HEK293T (cell line): ENCODE measurements around the gene C10orf62.
A peak's percentile ranks its signal among the peaks of the same experiment; 100 is the strongest.

Source experiments
- CTCF ChIA-PET: fragments of 350-600 bp; formaldehyde crosslinking; extraction: SDS; loops from one replicate; lab custom pipeline; 2021; ENCODE audit warnings: antibody characterized with exemption, inconsistent platforms; lab: Yijun Ruan, JAX
- POLR2A ChIA-PET: fragments of 350-600 bp; formaldehyde crosslinking; extraction: SDS; loops from one replicate; lab custom pipeline; 2020; ENCODE audit warnings: antibody characterized with exemption, inconsistent platforms; lab: Yijun Ruan, JAX
- DNase-seq: peaks from one replicate; pipeline ENCODE4 v3.0.0; 2012; ENCODE audit warnings: mixed read lengths; ENCODE audit errors: extremely low spot score
- ARNT ChIP-seq: fragments of 450-650 bp; IDR thresholded peaks from 2 replicates; pipeline ENCODE4 v1.6.1; 2017; ENCODE audit warnings: mild to moderate bottlenecking
- BHLHE40 ChIP-seq: fragments of 450-650 bp; IDR thresholded peaks from 2 replicates; pipeline ENCODE4 v1.6.1; 2016; ENCODE audit warnings: mild to moderate bottlenecking, moderate library complexity, borderline replicate concordance
- CTBP1 ChIP-seq: fragments of 450-650 bp; IDR thresholded peaks from 2 replicates; pipeline ENCODE4 v1.6.1; 2016; ENCODE audit warnings: borderline replicate concordance
- ELF4 ChIP-seq: fragments of 450-650 bp; IDR thresholded peaks from 2 replicates; pipeline ENCODE4 v1.6.1; 2017; ENCODE audit warnings: antibody characterized with exemption
- FOXA1 ChIP-seq: fragments of 450-650 bp; IDR thresholded peaks from 2 replicates; pipeline ENCODE4 v1.6.1; 2016; ENCODE audit warnings: mild to moderate bottlenecking
- FOXK2 ChIP-seq: fragments of 450-650 bp; IDR thresholded peaks from 2 replicates; pipeline ENCODE4 v1.6.1; 2016; ENCODE audit warnings: mild to moderate bottlenecking
- FOXM1 ChIP-seq: fragments of 450-650 bp; IDR thresholded peaks from 2 replicates; pipeline ENCODE4 v1.6.1; 2017; ENCODE audit warnings: mild to moderate bottlenecking, borderline replicate concordance
- HDGF ChIP-seq: fragments of 450-650 bp; IDR thresholded peaks from 2 replicates; pipeline ENCODE4 v1.6.1; 2017; ENCODE audit warnings: antibody characterized with exemption, borderline replicate concordance
- L3MBTL2 ChIP-seq: fragments of 450-650 bp; conservative IDR thresholded peaks from 2 replicates; pipeline ENCODE4 v1.6.1; 2016; ENCODE audit warnings: mild to moderate bottlenecking
- LEF1 ChIP-seq: fragments of 450-650 bp; IDR thresholded peaks from 2 replicates; pipeline ENCODE4 v1.6.1; 2017; ENCODE audit warnings: mild to moderate bottlenecking, borderline replicate concordance
- NFRKB ChIP-seq: fragments of 450-650 bp; IDR thresholded peaks from 2 replicates; pipeline ENCODE4 v1.6.1; 2016; ENCODE audit warnings: mild to moderate bottlenecking, moderate library complexity
- PKNOX1 ChIP-seq: fragments of 450-650 bp; IDR thresholded peaks from 2 replicates; pipeline ENCODE4 v1.6.1; 2016
- SP1 ChIP-seq: fragments of 450-650 bp; IDR thresholded peaks from 2 replicates; pipeline ENCODE4 v1.6.1; 2017
- SUZ12 ChIP-seq: fragments of 450-650 bp; IDR thresholded peaks from 2 replicates; pipeline ENCODE4 v1.6.1; 2016; ENCODE audit warnings: mild to moderate bottlenecking
- TARDBP ChIP-seq: fragments of 450-650 bp; IDR thresholded peaks from 2 replicates; pipeline ENCODE4 v1.6.1; 2016
- ZNF384 ChIP-seq: fragments of 450-650 bp; IDR thresholded peaks from 2 replicates; pipeline ENCODE4 v1.6.1; 2016

C10orf62 gene

GRCh38 chr10:97570789-97571471, 18.6 kb upstream of the C10orf62 start:
- no peak for DNase-seq
- TF ChIP-seq CTBP1 (no peak), ELF4 (no peak), LEF1 (no peak), ARNT (no peak), TARDBP (no peak), PKNOX1 (no peak), HDGF (no peak), L3MBTL2 (no peak), FOXK2 (no peak), FOXM1 (no peak), ZNF384 (no peak), NFRKB (no peak), SP1 (no peak), FOXA1 (no peak), SUZ12 (no peak)
- ChIA-PET POLR2A (interaction anchor here (0.6 kb wide), 1 partner anchor 17 kb away, joined by 4 read pairs; no protein-coding TSS in a partner anchor), CTCF (interaction anchor here (0.6 kb wide), 1 partner anchor 158 kb away, joined by 3 read pairs; no protein-coding TSS in a partner anchor)

GRCh38 chr10:97571622-97572021, 17.9 kb upstream of the C10orf62 start:
- POLR2A ChIA-PET, result interaction anchor here (0.6 kb wide), 1 partner anchor 18 kb away, joined by 4 read pairs; no protein-coding TSS in a partner anchor
- CTCF ChIA-PET, result interaction anchor here (0.6 to 1.9 kb wide), 12 partner anchors 9 to 159 kb away, joined by 3 to 10 read pairs (median 4); partner anchors contain the start of gene HOGA1
- no peak for DNase-seq
- TF ChIP-seq PKNOX1, result no peak
- no peak for TF ChIP-seq NFRKB
- TF ChIP-seq HDGF, result no peak
- TF ChIP-seq ARNT, result no peak
- no peak for TF ChIP-seq TARDBP
- no peak for TF ChIP-seq CTBP1
- no peak for TF ChIP-seq L3MBTL2
- TF ChIP-seq FOXK2, result no peak
- no peak for TF ChIP-seq ELF4
- TF ChIP-seq LEF1, result no peak
- no peak for TF ChIP-seq BHLHE40
- TF ChIP-seq FOXA1, result no peak
- TF ChIP-seq SP1, result no peak
- no peak for TF ChIP-seq ZNF384
- TF ChIP-seq FOXM1, result no peak

GRCh38 chr10:97572214-97572989, 17.1 kb upstream of the C10orf62 start, which contains the start of gene ANKRD2:
ANKRD2 (plus strand) TSS chr10:97572779; CDS start chr10:97572789, 10 bp downstream.
- ChIA-PET POLR2A (no interaction called here), CTCF (interaction anchor here (0.5 to 1.9 kb wide), 16 partner anchors 8 to 243 kb away, joined by 3 to 10 read pairs (median 3); partner anchors contain the start of gene HOGA1)
- TF ChIP-seq HDGF (no peak; the same call in 1 of the 2 replicates), FOXM1 (no peak), ARNT (no peak), ELF4 (no peak), L3MBTL2 (no peak), LEF1 (no peak), BHLHE40 (no peak), FOXA1 (no peak), ZNF384 (no peak), SUZ12 (no peak), FOXK2 (no peak)
- peak; percentile 86 for DNase-seq

- CTCF ChIA-PET, result interaction anchor here (0.6 to 1.9 kb wide), 8 partner anchors 7 to 154 kb away, joined by 3 to 10 read pairs (median 5); partner anchors contain the start of gene HOGA1
- POLR2A ChIA-PET, result no interaction called here
- TF ChIP-seq NFRKB (no peak), HDGF (no peak), FOXK2 (no peak), L3MBTL2 (no peak), SP1 (no peak), CTBP1 (no peak), LEF1 (no peak), BHLHE40 (no peak), FOXM1 (no peak), FOXA1 (no peak), ARNT (no peak), TARDBP (no peak), SUZ12 (no peak), ELF4 (no peak), PKNOX1 (no peak), ZNF384 (no peak)
Observed at GRCh38 chr10:97573021-97573420, 16.5 kb upstream of the C10orf62 start.

GRCh38 chr10:97573672-97574071, 15.8 kb upstream of the C10orf62 start:
- POLR2A ChIA-PET, result no interaction called here
- no peak for DNase-seq
- TF ChIP-seq FOXM1 (no peak), LEF1 (no peak), HDGF (no peak), ARNT (no peak), CTBP1 (no peak), SUZ12 (no peak), FOXK2 (no peak), SP1 (no peak), ZNF384 (no peak), ELF4 (no peak), L3MBTL2 (no peak), NFRKB (no peak), TARDBP (no peak), BHLHE40 (no peak), FOXA1 (no peak), PKNOX1 (no peak)
- CTCF ChIA-PET, result no interaction called here

More at GRCh38 chr10:97573021-97573420, 16.5 kb upstream of the C10orf62 start:
- DNase-seq, result no peak
